GM12872 (cell line): ENCODE results near the gene ATG9B.

Source experiments
- CTCF ChIP-seq: IDR thresholded peaks from 3 replicates; pipeline ENCODE4 v1.5.1; 2011; ENCODE audit warnings: low read depth, mild to moderate bottlenecking, low read length, moderate library complexity; ENCODE audit not compliant: insufficient read depth

The ATG9B gene

GRCh38 chr7:151065516-151065915 is 41.2 kb upstream of the ATG9B start:
- no peak for TF ChIP-seq CTCF

GRCh38 chr7:151064993-151065392 is 40.7 kb upstream of the ATG9B start:
- TF ChIP-seq CTCF: no peak

GRCh38 chr7:151064454-151064853 is 40.2 kb upstream of the ATG9B start:
- no peak for TF ChIP-seq CTCF

GRCh38 chr7:151063212-151063561 is 38.9 kb upstream of the ATG9B start:
- TF ChIP-seq CTCF: no peak

GRCh38 chr7:151062399-151063211 is 38.3 kb upstream of the ATG9B start:
- TF ChIP-seq CTCF: no peak

GRCh38 chr7:151062111-151062398 is 37.8 kb upstream of the ATG9B start:
- TF ChIP-seq CTCF: no peak

- no peak for TF ChIP-seq CTCF
These were observed 37.2 kb upstream of the ATG9B start for GRCh38 chr7:151061213-151062110.
